HG03342 (cell line): ENCODE data around the gene TSR3.

Source experiments
- ATAC-seq: cut with Tn5 transposase; IDR thresholded peaks from one replicate; pipeline ENCODE4 v1.9.1; 2021; ENCODE audit warnings: mild to moderate bottlenecking, moderate library complexity; ENCODE audit not compliant: unreplicated experiment

Gene TSR3

DNA sequence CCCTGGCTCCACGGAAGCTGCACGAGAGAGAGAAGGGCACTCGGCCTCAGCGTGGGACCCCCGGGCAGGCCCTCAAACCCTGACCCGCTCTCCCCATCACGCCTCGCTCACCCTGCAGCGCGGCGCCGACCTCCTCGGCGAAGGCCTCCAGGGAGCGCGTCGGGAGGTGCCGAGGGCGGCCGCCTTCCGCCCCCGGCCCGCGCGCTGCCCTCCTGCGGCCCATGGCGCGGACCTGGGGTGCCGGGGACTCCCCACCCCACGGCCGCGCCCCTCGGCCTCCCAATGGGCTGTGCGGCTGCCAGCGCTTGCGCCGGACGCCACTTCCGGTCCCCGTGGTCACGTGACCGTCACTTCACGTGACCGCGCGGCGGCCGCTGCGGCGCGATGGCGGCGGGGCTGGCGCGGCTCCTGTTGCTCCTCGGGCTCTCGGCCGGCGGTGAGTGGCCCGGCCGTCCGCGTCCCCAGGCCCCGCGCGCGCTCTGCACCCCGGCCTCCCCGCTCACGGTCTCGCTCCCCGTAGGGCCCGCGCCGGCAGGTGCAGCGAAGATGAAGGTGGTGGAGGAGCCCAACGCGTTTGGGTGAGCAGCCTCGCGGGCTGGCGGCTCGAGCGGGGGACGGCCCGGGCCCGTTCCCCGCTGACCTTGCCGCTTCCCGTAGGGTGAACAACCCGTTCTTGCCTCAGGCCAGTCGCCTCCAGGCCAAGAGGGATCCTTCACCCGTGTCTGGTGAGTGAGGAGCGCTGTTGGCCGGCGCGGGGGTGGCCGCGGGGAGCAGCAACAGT lies at the start of gene TSR3, which contains the start of gene GNPTG:
Gene TSR3 (minus strand): TSS at position 297 of the 781 bp plus-strand sequence. CDS start 74 bp downstream, at position 223.
Gene GNPTG (plus strand): TSS at position 350 of the 781 bp plus-strand sequence. CDS start 35 bp downstream, at position 385.
- ATAC-seq, result peak; percentile 73

DNA sequence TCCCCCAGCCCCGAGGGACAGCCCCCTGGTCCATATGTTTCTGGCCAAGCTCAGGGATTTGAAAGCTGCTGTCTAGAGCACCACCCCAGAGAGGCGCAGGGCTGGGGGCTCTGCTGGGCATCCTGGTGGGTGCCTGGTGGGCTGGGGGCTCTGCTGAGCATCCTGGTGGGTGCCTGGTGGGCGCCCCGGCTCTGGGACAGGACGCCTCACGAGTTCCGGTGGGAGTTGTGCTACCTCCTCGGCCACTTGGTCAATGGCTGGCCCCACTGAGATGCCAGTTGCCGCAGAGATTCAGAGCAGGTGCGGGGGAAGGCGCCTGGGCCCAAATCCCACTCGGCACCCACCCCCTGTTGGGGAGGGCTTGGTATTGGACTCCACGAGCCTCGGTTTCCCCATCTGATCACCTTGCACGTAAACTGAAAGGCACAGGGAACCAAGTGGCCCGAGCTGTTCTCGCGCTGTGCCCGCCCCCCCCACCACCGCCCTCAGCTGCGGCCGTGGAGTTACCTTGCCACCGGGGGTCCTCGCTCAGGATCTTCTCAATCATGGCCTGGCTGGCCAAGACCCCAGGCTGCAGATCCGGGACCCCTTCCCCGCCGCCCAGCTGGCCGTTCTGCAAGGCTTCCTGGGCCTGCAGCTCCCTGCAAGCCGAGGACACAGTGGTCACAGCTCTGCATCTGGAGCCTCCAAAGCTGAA lies 49.5 kb upstream of the TSR3 start:
- ATAC-seq, result no peak

DNA sequence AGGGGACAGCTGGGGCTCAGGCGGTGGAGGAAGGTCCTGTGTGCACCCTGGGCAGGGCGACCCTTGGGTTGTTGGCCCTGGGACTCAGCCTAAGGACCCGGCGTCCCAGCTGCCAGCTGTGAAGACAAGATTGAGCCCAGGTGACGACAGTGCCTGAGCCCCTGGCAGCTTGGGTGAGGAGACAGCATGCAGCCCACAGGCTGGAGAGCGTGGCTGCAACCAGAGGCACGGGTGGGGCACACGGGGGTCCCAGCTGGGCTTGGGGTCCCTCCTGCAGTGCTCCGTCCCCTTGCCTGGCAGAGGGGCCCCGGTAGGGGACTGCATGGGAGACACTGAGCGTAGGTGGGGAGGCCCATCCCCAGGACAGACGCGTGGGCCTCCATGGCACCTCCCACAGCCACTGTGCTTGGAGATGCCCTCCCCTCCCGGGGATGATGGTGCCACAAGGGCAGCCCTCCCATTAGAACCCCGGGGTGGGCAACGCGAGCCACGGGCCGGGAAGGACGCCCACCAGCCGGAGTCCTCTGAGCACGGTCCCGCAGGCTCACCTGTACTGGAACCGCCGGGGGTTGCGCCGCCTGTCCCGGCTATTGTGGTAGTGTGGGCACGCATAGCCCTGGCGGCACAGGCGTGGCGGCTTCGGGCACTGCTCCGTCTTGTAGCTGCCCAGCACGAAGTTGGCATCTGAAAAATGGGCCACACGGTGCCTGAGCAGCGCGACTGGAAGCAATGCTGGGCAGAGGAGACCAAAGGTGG lies 47.3 kb upstream of the TSR3 start:
- no peak for ATAC-seq

DNA sequence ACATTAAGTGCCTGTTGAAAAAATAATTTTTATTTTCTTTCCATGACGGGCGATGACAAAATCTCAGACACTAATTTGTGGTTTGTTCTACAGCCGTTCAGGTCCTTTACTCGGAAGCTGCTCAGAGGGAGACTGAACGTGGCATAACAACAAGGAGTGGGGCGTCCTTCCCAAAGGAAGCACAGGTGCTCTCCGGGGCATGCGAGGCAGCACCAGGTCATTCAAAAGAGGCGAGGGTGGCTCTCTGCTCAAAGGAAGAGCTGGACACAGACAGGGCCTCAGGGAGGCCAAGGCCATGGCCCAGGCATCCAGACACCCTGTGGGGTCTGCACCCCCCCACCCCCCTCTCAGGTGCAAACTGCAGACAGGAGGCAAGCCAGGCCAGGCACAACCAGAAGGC lies 46.7 kb upstream of the TSR3 start:
- ATAC-seq, result no peak

DNA sequence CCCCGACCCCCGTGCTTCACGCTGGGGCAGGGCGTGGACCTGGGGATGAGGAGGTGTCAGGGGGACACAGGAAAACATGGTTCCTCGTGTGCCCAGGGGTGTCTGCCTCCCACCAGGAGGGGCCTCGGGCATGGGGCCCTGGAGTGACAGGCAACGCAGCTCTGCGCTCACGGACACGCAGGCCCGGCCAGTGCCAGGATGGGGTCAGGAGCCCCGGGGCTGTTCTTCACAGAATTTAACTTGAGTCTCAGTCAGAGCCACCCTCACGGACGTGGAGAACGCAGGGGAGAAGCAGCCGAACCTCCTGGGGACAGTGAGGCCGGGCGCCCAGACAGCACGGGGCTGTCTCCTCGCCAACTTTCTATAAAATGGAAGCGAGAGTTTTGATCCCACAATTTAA lies 46.1 kb upstream of the TSR3 start:
- no peak for ATAC-seq

DNA sequence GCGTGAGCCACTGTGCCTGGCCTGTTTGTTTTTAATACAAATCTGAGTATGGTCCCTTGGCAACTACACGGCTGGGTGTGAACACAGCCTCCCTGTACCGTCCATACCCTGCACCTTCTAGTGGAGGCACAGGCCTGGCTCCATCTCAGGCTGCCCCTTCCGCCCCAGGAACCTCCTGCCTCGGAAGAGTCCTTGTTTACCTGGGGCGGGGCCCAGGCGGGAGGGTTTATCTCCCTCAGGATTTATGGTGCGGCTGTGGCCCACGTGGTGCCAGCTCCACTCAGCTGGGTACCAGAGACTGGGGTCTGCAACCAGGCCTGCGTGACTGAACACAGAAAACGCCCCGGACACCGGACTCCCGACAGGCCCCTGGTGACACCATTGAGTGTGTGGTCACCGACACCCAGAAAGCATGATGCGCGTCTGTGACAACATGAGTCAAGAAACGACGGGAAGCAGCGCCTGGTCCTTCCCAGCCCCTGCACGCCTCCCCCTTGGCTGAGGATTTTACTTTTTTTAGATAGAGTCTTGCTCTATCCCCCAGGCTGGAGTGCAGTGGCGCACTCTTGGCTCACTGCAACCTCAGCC lies 43.9 kb upstream of the TSR3 start:
- ATAC-seq, result no peak

DNA sequence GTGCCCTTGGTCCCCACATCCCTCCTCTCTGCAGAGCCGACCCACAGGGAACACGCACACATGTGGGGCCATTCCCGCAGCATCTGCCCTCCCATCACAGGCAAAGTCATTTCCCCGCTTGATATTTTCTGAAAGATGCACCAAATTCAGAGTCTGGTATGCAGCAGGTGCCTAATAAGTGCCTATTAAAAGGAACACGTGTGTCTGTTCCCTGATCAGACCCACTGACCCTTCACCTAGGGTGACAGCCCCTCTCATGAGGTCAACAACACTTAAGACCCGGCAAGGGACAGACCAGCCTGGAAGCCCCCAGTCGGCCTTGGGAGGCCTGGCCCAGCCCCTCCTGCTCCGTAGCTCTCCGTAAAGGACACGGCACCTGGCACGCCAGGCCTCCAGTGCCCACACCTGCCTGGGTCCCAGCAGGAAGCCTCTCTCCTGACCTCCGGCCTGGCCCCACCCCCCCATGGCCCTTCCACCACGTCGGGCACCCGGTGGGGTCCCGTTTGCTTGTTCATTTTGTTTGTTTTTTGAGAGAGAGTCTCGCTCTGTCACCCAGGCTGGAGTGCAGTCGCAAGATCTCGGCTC lies 42.8 kb upstream of the TSR3 start:
- ATAC-seq, result no peak

DNA sequence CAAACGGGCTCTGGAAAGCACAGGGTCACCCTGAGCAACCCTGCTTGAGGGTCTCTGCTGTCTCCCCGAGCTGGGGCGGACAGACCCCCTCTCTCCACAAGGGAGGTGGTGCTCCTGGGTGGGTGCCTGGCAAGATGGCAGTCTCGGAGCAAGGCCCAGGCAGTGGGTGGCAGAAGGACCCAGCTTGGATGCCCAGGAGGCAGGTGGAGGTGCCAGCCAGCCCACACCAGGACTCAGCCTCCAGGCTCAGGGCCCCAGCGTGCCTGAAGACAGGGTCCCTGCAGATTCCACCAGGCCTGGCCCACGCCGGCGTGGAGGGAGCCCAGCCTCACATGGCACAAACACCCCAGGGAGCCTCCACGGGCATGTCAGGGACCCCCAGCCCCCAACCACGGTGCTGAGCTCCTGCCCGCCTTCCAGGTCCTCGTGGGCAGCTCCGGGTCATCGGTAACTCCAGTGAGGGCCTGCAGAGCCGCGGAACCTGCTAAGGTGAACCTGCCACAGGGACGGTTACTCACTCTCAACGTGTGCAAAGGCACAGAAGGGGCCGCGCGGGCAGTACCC lies 42.0 kb upstream of the TSR3 start:
- no peak for ATAC-seq

DNA sequence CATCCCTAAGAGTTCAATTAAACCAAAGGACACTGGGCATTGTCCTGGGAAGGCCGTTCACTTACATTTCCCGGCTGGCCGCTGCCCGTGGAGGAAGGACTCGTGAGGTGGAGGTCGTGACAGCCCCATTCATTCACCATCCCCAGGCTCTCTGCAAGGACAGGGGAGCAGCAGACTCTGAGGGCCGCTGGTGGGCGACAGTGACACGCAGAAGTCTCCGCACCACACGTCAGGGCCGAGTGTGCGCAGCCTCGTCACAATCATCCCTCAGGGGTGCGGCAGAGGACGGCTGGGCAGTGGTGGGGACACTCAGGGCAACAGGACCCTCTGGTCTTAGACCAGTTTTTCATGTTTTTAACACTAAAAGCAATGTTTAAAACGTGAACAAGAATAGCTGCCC lies 41.1 kb upstream of the TSR3 start:
- ATAC-seq, result no peak

DNA sequence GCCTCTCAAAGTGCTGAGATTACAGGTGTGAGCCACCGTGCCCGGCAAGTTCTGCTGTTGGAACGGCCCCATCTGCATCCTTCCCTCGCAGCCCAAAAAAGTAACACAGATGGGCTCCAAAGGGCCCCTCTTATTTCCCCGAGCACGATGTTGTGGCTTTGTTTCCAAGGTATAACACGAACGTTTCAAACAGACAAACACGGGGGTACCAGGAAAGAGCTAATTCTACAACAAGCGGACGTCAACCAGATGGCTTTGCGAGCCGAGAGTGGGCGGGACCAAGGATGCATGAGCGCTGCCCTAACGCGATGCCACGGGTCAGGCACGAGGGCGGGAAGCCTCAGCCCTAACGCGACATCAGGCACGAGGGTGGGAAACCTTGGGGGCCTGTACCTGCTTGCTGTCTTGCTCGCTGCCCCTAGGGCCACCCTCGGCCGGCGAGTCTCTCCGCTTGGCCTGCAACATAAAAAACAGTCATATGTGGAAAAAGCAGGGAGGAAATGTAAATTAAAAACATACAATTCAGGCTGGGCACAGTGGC lies 38.6 kb upstream of the TSR3 start:
- ATAC-seq, result no peak

DNA sequence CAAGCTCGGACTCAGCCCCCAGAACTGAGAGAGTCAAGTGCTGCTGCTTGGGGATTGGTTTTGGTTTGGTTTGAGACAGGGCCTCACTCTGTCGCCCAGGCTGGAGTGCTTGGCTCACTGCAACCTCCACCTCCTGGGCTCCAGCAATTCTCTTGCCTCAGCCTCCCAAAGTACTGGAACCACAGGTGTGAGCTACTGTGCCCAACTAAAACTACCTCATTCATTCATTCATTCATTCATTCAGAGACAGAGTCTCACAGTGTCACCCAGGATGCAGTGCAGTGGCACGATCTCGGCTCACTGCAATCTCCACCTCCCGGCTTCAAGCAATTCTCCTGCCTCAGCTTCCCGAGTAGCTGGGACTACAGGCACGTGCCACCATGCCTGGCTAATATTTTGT lies 38.1 kb upstream of the TSR3 start:
- ATAC-seq, result no peak

DNA sequence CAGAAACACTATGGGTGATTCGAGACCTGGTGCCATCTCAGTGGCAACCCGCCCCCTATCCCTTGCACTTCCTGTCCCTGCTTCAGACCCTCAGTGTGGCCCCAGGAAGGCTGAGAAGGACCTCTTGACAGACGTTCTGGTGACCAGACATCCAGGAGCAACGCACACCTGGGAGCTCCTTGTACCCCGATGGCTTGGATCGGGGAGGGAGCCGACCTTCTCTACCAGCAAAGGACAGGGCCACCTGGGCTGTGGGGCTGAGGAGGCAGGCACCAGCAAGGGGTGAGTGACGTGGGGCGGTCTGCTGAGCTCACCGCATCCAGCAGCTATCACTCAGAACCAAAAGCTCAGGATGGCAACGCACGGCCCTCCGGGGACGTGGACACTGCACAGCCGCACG lies 35.7 kb upstream of the TSR3 start:
- no peak for ATAC-seq

DNA sequence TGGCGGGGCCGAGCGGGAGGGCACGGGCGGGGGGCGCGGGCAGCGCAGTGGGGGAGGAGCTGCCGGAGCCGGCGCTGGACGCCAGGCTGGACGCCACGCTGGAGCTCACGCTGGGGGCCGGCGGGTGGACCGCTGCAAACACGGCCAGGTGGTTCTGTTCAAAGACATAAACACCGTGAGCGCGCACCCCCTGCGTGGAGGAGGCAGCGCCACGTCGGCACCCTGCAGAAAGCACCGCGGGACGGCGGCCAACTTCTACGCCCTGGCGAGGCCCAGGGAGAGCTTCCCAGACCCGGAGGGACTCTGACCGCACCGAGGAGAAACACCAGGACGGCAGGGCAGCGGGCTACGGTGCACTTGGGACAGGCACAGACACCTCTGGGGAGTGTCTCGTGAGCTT lies 33.6 kb upstream of the TSR3 start:
- ATAC-seq, result no peak

DNA sequence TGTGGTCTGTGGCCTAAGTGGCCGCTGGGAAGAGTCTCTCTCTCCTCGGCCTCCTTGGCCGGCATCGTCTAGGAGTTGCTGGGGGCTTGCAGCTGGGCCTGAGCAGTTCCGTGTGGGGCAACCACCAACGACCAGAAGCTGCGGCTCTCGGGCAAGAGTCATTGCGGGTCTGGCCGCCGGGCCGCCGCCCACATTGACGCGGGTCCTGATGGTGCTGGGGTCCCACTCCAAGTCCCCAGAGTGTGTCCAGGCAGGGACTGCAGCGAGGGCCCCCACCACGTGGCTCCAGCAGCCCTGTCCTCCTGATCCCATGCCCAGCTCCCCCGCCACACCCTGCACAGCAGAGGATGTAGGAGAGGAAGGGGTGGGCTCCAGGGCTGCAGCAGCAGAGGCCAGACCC lies 31.9 kb upstream of the TSR3 start:
- no peak for ATAC-seq

DNA sequence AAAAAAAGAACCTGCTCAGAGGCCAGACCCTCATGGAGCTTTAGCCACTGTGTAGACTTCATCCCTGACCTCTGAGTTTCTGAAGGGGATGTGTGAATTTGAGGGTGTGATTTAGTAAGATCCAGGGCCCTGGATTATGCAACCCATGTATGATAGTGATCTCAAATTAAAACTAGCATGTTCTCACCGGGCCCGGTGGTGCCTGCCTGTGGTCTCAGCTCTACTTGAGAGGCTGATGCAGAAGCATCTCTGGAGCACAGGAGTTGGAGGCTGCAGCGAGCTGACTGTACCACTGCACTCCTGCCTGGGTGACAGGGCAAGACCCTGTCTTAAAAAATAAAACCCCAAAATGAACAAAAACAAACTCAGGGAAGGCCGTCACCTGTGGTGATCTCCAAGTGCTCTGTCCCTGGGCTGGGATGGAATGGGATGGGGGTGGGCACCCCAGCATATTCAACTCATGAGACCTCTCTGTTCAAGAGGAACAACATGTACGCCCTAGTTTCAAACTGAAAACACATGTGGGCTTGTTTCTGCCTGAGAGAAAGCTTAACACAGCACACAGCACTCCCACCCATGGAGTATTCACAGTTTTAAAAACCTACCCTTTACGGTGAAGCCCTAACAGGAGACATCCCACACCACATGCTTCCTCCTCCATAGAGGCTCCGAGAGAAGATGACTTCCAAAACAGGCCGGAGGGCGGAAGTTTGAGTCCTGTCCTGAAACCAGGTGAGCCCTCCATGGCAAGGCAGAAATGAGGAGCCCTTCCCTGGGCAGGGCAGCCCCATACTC lies 30.1 kb upstream of the TSR3 start:
- ATAC-seq, result no peak

DNA sequence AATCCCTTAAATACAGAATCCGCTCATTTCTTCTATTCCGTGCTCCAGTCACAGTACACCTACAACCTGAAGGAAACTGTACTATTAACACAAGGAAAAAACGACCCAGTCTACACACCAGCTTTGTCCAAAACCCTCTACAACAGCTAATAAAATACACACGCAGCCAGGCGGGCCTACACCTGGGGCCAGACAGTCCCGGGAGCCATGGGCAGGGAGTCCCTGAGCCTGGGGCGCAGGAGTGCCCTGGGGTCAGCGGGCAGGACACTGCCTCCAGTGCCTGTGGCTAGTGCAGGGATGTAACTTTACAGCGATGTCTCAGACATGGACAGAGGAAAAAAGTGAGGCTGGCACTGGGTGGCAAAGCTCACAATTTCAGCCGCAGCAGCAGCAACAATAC lies 28.5 kb upstream of the TSR3 start:
- ATAC-seq, result no peak

DNA sequence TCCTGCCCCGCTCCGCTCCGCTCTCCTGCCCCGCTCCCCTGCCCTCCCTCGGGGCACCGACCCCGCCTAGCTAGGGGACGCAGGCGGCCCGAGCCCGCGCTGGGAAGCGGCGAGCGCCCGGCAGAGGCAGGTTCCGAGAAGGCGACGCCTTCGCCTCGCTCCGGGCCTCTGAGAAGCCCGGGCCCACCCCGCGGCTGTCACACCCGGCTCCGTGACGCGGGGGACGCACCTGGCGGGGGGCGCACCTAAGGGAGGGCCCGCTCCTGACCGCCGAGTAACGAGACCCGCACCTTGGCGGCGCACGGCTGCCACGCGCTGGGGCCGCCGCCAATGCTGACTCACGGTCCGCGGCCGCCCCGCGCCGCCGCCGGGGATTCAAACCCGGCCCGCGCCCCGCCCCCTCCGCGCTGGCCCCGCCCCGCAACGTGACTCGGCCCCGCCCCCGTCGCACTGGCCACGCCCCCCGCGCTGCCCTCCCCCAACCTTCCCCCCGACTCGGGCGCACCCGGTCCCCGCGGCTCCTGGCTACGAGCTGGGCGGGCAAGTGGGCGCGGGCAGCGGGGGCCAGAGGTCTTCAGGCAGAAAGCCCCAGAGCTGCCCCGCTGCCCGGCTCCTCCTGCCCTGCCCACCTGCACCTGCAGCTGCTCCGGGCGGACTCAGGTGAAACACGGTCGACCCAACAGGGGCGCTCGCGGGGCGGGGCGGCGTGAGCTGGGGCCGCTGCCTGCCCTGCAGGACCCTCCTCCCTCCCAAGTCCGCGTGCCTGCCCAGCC lies 27.8 kb upstream of the TSR3 start:
- peak; percentile 52 for ATAC-seq

DNA sequence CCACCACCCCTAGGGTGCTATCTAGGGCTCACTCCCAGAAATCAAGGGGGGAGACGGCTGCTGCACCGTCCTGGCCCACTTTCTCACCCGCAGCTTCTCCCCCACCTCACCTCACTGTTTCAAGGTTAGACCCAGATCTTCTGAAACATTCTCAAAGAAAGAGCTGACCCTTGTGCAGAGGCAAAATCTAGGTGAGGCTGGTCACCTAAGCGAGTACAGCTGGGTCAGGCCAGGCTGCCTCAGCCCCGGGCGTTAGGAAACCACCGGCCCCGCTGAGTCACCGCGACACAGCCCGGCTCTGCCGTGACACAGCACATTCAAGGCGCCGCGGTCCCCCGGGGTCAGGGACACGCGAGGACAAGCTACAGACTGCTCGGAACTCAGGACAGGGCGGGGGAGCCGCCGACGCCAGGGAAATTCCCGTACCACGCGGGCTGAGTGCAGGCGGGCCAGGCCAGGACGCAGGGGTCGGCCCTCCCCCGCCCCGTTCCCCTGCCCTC lies 27.2 kb upstream of the TSR3 start:
- ATAC-seq, result peak; percentile 33
